WTC11 (cell line): ENCODE measurements around the gene CRACR2B. TPM values are rescaled to one million over a fixed set of nuclear protein-coding genes. Genes with fewer than 3 reads are reported as not detected.
A peak's percentile ranks its signal among the peaks of the same experiment; 100 is the strongest.

Source experiments
- ATF1 ChIP-seq: sonication (generic); formaldehyde crosslinking; IDR thresholded peaks from 2 replicates; pipeline ENCODE4 v1.8.1; 2023; ENCODE audit warnings: mild to moderate bottlenecking, moderate library complexity, missing genetic modification reagents
- E2F5 ChIP-seq: sonication (generic); formaldehyde crosslinking; IDR thresholded peaks from 2 replicates; pipeline ENCODE4 v1.8.1; 2022; ENCODE audit warnings: mild to moderate bottlenecking, moderate library complexity, missing genetic modification reagents
- ERG ChIP-seq: fragments of 250-450 bp; sonication (Bioruptor Pico); IDR thresholded peaks from 2 replicates; pipeline ENCODE4 v1.8.0; 2021; ENCODE audit warnings: mild to moderate bottlenecking
- FOXK1 ChIP-seq: sonication (generic); formaldehyde crosslinking; IDR thresholded peaks from 2 replicates; pipeline ENCODE4 v1.8.0; 2022; ENCODE audit warnings: mild to moderate bottlenecking, moderate library complexity, missing genetic modification reagents
- KAT7 ChIP-seq: sonication (generic); formaldehyde crosslinking; IDR thresholded peaks from 2 replicates; pipeline ENCODE4 v1.8.1; 2023; ENCODE audit warnings: missing genetic modification reagents, mild to moderate bottlenecking, borderline replicate concordance
- MXD4 ChIP-seq: fragments of 250-450 bp; sonication (Bioruptor Pico); IDR thresholded peaks from 2 replicates; pipeline ENCODE4 v1.8.0; 2021; ENCODE audit warnings: mild to moderate bottlenecking, moderate library complexity, borderline replicate concordance
- NFYB ChIP-seq: sonication (generic); formaldehyde crosslinking; conservative IDR thresholded peaks from 2 replicates; pipeline ENCODE4 v1.8.0; 2022; ENCODE audit warnings: low read depth, missing genetic modification reagents
- RORB ChIP-seq: fragments of 250-450 bp; sonication (Bioruptor Pico); IDR thresholded peaks from 2 replicates; pipeline ENCODE4 v1.9.0; 2021; ENCODE audit warnings: mild to moderate bottlenecking
- SP1 ChIP-seq: sonication (generic); formaldehyde crosslinking; conservative IDR thresholded peaks from 2 replicates; pipeline ENCODE4 v1.8.1; 2022; ENCODE audit warnings: missing genetic modification reagents
- TEAD4 ChIP-seq: sonication (generic); formaldehyde crosslinking; IDR thresholded peaks from 2 replicates; pipeline ENCODE4 v1.8.0; 2022; ENCODE audit warnings: mild to moderate bottlenecking, missing genetic modification reagents
- ZNF121 ChIP-seq: sonication (generic); formaldehyde crosslinking; IDR thresholded peaks from 2 replicates; pipeline ENCODE4 v1.8.0; 2023; ENCODE audit warnings: missing genetic modification reagents
- ZNF232 ChIP-seq: sonication (generic); formaldehyde crosslinking; IDR thresholded peaks from 2 replicates; pipeline ENCODE4 v1.8.0; 2022; ENCODE audit warnings: mild to moderate bottlenecking, missing genetic modification reagents
- ZNF263 ChIP-seq: sonication (generic); formaldehyde crosslinking; IDR thresholded peaks from 2 replicates; pipeline ENCODE4 v1.8.1; 2022; ENCODE audit warnings: low read depth, mild to moderate bottlenecking, moderate library complexity, missing genetic modification reagents
- ZNF281 ChIP-seq: sonication (generic); formaldehyde crosslinking; IDR thresholded peaks from 2 replicates; pipeline ENCODE4 v1.8.0; 2023; ENCODE audit warnings: mild to moderate bottlenecking, missing genetic modification reagents
- total RNA-seq: library from RNA; stranded (reverse); gene quantifications from 3 replicates; pipeline ENCODE4 v1.2.3, GENCODE V29; 2021
- TF ChIP-seq, protein P1 (sequence below): sonication (generic); formaldehyde crosslinking; IDR thresholded peaks from 2 replicates; pipeline ENCODE4 v1.8.0; 2022; ENCODE audit warnings: mild to moderate bottlenecking, missing genetic modification reagents
- TF ChIP-seq, protein P2 (sequence below): sonication (generic); formaldehyde crosslinking; IDR thresholded peaks from 2 replicates; pipeline ENCODE4 v1.8.1; 2023; ENCODE audit warnings: mild to moderate bottlenecking, moderate library complexity, missing genetic modification reagents
- TF ChIP-seq, protein P3 (sequence below): fragments of 250-450 bp; sonication (Bioruptor Pico); IDR thresholded peaks from 2 replicates; pipeline ENCODE4 v1.9.0; 2021; ENCODE audit warnings: mild to moderate bottlenecking, borderline replicate concordance

The CRACR2B gene
- total RNA-seq, 1 experiment from 2014 or later = 46.5 TPM

DNA sequence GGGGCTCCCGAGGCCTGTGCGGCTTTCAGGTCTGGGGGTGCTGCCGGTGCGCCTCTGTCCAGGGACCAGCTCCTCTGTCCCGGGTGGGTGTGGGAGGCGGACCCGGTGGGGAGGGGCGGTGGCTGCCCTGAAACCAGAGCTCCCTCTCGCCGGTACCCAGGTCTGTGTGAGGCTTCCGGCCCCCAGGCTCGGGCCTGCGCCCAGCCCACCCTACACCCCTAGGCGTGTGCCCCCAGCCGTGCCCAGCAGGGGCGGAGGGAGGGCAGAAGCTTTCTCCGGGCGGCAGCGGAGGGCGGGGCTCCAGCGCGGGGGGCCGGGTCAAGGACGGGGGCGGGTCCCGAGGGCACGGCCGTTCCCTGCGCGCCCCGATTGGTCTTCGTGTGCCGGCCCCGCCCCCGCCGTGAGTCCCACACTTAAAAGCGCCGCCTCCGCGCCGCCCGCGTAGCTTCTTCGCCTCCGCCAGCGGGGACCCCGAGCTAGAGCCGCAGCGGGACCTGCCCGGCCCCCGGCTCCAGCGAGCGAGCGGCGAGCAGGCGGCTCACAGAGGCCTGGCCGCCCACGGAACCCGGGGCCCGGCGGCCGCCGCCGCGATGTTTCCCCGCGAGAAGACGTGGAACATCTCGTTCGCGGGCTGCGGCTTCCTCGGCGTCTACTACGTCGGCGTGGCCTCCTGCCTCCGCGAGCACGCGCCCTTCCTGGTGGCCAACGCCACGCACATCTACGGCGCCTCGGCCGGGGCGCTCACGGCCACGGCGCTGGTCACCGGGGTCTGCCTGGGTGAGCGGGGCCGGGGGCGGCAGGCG, 8.4 kb upstream of the CRACR2B start (continued):
- TF ChIP-seq, protein P1, sequence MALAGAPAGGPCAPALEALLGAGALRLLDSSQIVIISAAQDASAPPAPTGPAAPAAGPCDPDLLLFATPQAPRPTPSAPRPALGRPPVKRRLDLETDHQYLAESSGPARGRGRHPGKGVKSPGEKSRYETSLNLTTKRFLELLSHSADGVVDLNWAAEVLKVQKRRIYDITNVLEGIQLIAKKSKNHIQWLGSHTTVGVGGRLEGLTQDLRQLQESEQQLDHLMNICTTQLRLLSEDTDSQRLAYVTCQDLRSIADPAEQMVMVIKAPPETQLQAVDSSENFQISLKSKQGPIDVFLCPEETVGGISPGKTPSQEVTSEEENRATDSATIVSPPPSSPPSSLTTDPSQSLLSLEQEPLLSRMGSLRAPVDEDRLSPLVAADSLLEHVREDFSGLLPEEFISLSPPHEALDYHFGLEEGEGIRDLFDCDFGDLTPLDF (CRISPR knock-in tag) = no peak
- TF ChIP-seq TEAD4 (CRISPR knock-in tag) (no peak), KAT7 (CRISPR knock-in tag) (no peak), MXD4 (CRISPR knock-in tag) (no peak), SP1 (CRISPR knock-in tag) (peak; percentile 87; the same call in 1 of the 2 replicates), ERG (CRISPR knock-in tag) (no peak), E2F5 (CRISPR knock-in tag) (0 out of 2 replicates have a peak, but pooled peaks have one; percentile 44), RORB (CRISPR knock-in tag) (no peak), FOXK1 (CRISPR knock-in tag) (peak; percentile 37; the same call in 1 of the 2 replicates), ATF1 (CRISPR knock-in tag) (no peak), ZNF263 (no peak), NFYB (CRISPR knock-in tag) (peak; percentile 77), ZNF281 (no peak), ZNF121 (CRISPR knock-in tag) (no peak), ZNF232 (CRISPR knock-in tag) (no peak)
- TF ChIP-seq, protein P2, sequence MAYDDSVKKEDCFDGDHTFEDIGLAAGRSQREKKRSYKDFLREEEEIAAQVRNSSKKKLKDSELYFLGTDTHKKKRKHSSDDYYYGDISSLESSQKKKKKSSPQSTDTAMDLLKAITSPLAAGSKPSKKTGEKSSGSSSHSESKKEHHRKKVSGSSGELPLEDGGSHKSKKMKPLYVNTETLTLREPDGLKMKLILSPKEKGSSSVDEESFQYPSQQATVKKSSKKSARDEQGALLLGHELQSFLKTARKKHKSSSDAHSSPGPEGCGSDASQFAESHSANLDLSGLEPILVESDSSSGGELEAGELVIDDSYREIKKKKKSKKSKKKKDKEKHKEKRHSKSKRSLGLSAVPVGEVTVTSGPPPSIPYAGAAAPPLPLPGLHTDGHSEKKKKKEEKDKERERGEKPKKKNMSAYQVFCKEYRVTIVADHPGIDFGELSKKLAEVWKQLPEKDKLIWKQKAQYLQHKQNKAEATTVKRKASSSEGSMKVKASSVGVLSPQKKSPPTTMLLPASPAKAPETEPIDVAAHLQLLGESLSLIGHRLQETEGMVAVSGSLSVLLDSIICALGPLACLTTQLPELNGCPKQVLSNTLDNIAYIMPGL (CRISPR knock-in tag) = peak; percentile 61; the same call in 1 of the 2 replicates
- TF ChIP-seq, protein P3, sequence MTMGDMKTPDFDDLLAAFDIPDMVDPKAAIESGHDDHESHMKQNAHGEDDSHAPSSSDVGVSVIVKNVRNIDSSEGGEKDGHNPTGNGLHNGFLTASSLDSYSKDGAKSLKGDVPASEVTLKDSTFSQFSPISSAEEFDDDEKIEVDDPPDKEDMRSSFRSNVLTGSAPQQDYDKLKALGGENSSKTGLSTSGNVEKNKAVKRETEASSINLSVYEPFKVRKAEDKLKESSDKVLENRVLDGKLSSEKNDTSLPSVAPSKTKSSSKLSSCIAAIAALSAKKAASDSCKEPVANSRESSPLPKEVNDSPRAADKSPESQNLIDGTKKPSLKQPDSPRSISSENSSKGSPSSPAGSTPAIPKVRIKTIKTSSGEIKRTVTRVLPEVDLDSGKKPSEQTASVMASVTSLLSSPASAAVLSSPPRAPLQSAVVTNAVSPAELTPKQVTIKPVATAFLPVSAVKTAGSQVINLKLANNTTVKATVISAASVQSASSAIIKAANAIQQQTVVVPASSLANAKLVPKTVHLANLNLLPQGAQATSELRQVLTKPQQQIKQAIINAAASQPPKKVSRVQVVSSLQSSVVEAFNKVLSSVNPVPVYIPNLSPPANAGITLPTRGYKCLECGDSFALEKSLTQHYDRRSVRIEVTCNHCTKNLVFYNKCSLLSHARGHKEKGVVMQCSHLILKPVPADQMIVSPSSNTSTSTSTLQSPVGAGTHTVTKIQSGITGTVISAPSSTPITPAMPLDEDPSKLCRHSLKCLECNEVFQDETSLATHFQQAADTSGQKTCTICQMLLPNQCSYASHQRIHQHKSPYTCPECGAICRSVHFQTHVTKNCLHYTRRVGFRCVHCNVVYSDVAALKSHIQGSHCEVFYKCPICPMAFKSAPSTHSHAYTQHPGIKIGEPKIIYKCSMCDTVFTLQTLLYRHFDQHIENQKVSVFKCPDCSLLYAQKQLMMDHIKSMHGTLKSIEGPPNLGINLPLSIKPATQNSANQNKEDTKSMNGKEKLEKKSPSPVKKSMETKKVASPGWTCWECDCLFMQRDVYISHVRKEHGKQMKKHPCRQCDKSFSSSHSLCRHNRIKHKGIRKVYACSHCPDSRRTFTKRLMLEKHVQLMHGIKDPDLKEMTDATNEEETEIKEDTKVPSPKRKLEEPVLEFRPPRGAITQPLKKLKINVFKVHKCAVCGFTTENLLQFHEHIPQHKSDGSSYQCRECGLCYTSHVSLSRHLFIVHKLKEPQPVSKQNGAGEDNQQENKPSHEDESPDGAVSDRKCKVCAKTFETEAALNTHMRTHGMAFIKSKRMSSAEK (CRISPR knock-in tag) = no peak
